Motor neuron (in vitro differentiated cells): Measurements from ENCODE around the gene TSPAN5. TPM values are rescaled to one million over a fixed set of nuclear protein-coding genes. Genes with fewer than 3 reads are reported as not detected.
"Not testable (repeated sequence)": the region's sequence is repeated elsewhere in the genome, so short reads cannot be mapped to it uniquely, and the experiment has no call there.

Source experiments
- ATAC-seq, 8 experiments: fragments of 200-7000 bp; cut with Tn5 transposase; replicated peaks in 6 of 8; 2 replicates each; pipeline ENCODE4 v1.8.0; 2021; ENCODE audit warnings: mild to moderate bottlenecking in 8 of 8, moderate library complexity in 8 of 8
- H3K27ac ChIP-seq, 2 donors: fragments of 250-450 bp; sonication (Bioruptor Pico); 2 replicates each; pipeline ENCODE4 v1.9.0; 2021; ENCODE audit warnings: antibody characterized with exemption in 2 of 2, mild to moderate bottlenecking in 2 of 2, moderate library complexity in 1 of 2
- H3K4me1 ChIP-seq, 2 donors: fragments of 250-450 bp; sonication (Bioruptor Pico); replicated peaks in 1 of 2; 2 replicates each; pipeline ENCODE4 v1.6.1; 2021; ENCODE audit warnings: antibody characterized with exemption in 2 of 2, mild to moderate bottlenecking in 2 of 2, moderate library complexity in 1 of 2
- H3K4me3 ChIP-seq, 5 donors: fragments of 250-450 bp; sonication (Bioruptor Pico); 2 replicates each; pipeline ENCODE4 v1.9.0; 2021; ENCODE audit warnings: antibody characterized with exemption in 5 of 5, mild to moderate bottlenecking in 5 of 5, moderate library complexity in 4 of 5
- WGBS, 10 experiments: fragments of 450-650 bp; shearing (Covaris generic); methylation state at CpG; one replicate each; pipeline ENCODE4 v1.0.0; 2022; 5-methylcytosine and 5-hydroxymethylcytosine counted together
- in situ Hi-C, 9 experiments: fragments of 400-800 bp; cut with MboI; loops; one replicate each; pipeline ENCODE4 v1.15.0; 2021; ENCODE audit warnings: low sequenced_read_pairs in 9 of 9, low pct_unique_long_range_greater_than_20kb in 2 of 9; ENCODE audit not compliant: unreplicated experiment in 9 of 9
- total RNA-seq, 8 experiments: library from RNA; unstranded; fragments of 300-600 nt; gene quantifications; 2 replicates each; pipeline versions ENCODE4 v1.2.3 to v1.2.4, GENCODE V29; 2022

Gene TSPAN5
- total RNA-seq, 8 experiments from 2014 or later = 1.6 to 70.1 (median 39.0) TPM

DNA sequence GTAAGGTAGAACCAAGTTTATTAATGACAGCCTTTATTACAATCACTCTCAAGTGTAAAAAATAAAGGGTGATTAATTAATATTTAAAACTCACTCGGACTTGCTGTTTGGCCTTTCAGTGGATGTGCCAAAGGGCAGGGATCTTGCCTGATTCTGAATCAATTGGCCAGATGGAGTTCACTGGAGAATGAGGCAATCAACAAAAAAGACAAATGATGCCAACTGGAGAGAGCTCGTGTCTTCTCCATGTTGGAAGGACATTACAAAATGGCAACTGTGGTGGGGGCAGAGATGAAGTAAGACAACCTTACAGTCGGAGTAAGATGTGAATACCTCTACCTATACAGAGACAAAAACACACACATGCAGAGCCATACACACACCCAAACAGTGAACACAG, 188.0 kb downstream of the TSPAN5 start:
- ATAC-seq = no peak
- Histone ChIP-seq H3K27ac (no peak overlapping the region), H3K4me3 (no peak overlapping the region), H3K4me1 (peaks cover 17 to 18% of the 10 kb centered on the region in 2 donors)
- in situ Hi-C loops = loop anchor here in 2 of 9 experiments (25.0 kb wide), 1 partner anchor 592 kb away; no protein-coding TSS in a partner anchor
- 36 to 90% (median 64%) methylated on average over 1 to 3 of the region's 3 CpGs; no CpG with 5 or more reads in 4 of the 10 experiments for WGBS, 10 experiments

GRCh38 chr4:98469771-98470170, 188.6 kb downstream of the TSPAN5 start:
- H3K27ac ChIP-seq = no peak overlapping the region
- in situ Hi-C loops = loop anchor here in 2 of 9 experiments (25.0 kb wide), 1 partner anchor 593 kb away; no protein-coding TSS in a partner anchor
- H3K4me3 ChIP-seq = no peak overlapping the region
- peaks cover 17 to 18% of the 10 kb centered on the region in 2 donors for H3K4me1 ChIP-seq
- 21 to 100% (median 56%) methylated on average over 1 to 2 of the region's 2 CpGs; no CpG with 5 or more reads in 3 of the 10 experiments for WGBS, 10 experiments
- peak in 2 of 8 experiments; percentile 27 to 38 for ATAC-seq

GRCh38 chr4:98468709-98469108, 189.7 kb downstream of the TSPAN5 start:
- H3K27ac ChIP-seq = peak overlapping the region; percentile 36 to 41
- peaks cover 17 to 18% of the 10 kb centered on the region in 2 donors for H3K4me1 ChIP-seq
- in situ Hi-C loops = loop anchor here in 2 of 9 experiments (25.0 kb wide), 1 partner anchor 594 kb away; no protein-coding TSS in a partner anchor
- ATAC-seq = no peak
- 0 to 61% (median 33%) methylated on average over 1 to 4 of the region's 6 CpGs; no CpG with 5 or more reads in 4 of the 10 experiments for WGBS, 10 experiments
- no peak overlapping the region for H3K4me3 ChIP-seq

GRCh38 chr4:98467627-98468072, 190.8 kb downstream of the TSPAN5 start:
- ATAC-seq = peak; percentile 93 to 99 (median 97)
- H3K27ac ChIP-seq = peak overlapping the region in 1 of 2 donors; percentile 26

DNA sequence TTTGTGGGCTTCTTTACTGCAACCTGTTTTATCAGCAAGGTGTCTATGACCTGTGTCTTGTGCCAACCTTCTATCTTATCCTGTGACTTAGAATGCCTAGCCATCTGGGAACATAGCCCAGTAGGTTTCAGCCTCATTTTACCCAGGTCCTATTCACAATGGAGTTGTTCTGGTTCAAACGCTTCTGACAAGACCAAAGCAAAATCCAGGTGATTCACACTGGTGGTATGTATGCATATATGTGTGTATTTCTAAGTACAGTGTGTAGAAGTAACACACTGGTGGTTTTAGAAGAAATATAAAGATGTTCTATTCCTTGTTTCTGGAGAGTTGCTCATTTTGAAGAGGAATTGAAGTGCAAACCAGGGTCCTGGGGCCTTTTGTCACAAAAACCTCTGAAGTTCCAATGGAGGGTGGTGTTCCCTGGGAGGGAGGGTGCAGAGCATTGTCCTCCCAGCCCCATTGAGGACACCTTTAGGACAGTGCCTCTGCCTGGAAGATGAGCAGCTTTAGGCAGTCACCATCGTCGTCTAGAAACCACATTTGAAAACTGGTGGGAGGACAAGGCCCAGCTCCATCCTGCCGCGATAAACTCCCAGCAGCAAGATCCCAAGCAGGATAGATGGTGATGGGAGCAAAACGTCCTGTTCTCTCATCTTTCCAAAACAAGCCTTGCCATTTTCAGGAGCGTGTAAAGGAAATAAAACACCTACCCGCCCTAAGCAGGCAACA, 191.4 kb downstream of the TSPAN5 start:
- H3K27ac ChIP-seq = no peak overlapping the region
- in situ Hi-C loops = loop anchor here in 2 of 9 experiments (25.0 kb wide), 1 partner anchor 595 kb away; no protein-coding TSS in a partner anchor
- peak in 5 of 8 experiments; percentile 9 to 24 (median 19) for ATAC-seq
- peaks cover 17 to 18% of the 10 kb centered on the region in 2 donors for H3K4me1 ChIP-seq
- WGBS, 10 experiments = 20 to 100% (median 61%) methylated on average over 1 to 8 of the region's 8 CpGs; no CpG with 5 or more reads in 3 of the 10 experiments
- H3K4me3 ChIP-seq = peak overlapping the region in 1 of 5 donors; percentile 32

More at GRCh38 chr4:98467627-98468072, 190.8 kb downstream of the TSPAN5 start:
- 0 to 17% (median 2%) methylated on average over 1 to 17 of the region's 20 CpGs; no CpG with 5 or more reads in 1 of the 10 experiments for WGBS, 10 experiments
- in situ Hi-C loops = loop anchor here in 2 of 9 experiments (25.0 kb wide), 1 partner anchor 595 kb away; no protein-coding TSS in a partner anchor
- Histone ChIP-seq H3K4me1 (peaks cover 17 to 18% of the 10 kb centered on the region in 2 donors), H3K4me3 (peak overlapping the region; percentile 9 to 35 (median 32))

- in situ Hi-C loops = loop anchor here in 2 of 9 experiments (25.0 kb wide), 1 partner anchor 600 kb away; no protein-coding TSS in a partner anchor
- no peak for ATAC-seq
These were observed 195.9 kb downstream of the TSPAN5 start for GRCh38 chr4:98462487-98462886.

DNA sequence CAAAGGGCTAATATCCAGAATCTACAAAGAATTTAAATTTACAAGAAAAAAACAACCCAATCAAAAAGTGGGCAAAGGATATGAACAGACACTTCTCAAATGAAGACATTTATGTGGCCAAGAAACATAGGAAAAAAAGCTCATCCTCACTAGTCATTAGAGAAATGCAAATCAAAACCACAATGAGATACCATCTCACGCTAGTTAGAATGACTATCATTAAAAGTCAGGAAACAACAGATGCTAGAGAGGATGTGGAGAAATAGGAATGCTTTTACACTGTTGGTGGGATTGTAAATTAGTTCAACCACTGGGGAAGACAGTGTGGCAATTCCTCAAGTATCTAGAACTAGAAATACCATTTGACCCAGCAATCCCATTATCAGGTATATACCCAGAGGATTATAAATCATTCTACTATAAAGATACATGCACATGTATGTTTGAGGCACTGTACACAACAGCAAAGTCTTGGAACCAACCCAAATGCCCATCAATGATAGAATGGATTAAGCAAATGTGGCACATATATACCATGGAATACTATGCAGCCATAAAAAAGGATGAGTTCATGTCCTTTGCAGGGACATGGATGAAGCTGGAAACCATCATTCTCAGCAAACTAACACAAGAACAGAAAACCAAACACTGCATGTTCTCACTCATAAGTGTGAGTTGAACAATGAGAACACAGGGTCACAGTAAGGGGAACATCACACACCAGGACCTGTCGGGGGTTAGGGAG, 197.1 kb downstream of the TSPAN5 start:
- not testable (repeated sequence) for H3K4me1 ChIP-seq, H3K27ac ChIP-seq, H3K4me3 ChIP-seq, ATAC-seq
- in situ Hi-C loops = loop anchor here in 2 of 9 experiments (25.0 kb wide), 1 partner anchor 601 kb away; no protein-coding TSS in a partner anchor
- WGBS, 10 experiments = 83 to 100% (median 92%) methylated on average over 1 to 2 of the region's 2 CpGs; no CpG with 5 or more reads in 3 of the 10 experiments

More at GRCh38 chr4:98462487-98462886, 195.9 kb downstream of the TSPAN5 start:
- Histone ChIP-seq H3K4me1 (no peaks in the 10 kb centered on the region), H3K27ac (no peak overlapping the region), H3K4me3 (no peak overlapping the region)

DNA sequence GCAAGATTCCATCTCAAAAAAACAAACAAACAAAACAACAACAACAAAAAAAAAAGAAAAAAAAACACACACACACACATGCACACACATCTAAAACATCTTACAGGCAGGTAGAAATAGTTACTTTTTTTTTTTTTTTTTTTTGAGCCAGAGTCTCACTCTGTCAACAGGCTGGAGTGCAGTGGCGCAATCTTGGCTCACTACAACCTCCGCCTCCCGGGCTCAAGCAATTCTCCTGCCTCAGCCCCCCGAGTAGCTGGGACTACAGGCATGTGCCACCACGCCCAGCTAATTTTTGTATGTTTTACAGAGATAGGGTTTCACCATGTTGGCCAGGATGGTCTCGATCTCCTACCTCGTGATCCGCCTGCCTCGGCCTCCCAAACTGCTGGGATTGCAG, 201.0 kb downstream of the TSPAN5 start:
- H3K4me3 ChIP-seq = not testable (repeated sequence)
- in situ Hi-C loops = loop anchor here in 2 of 9 experiments (25.0 kb wide), 1 partner anchor 605 kb away; no protein-coding TSS in a partner anchor

GRCh38 chr4:98452091-98452490, 206.3 kb downstream of the TSPAN5 start:
- Histone ChIP-seq H3K4me3 (no peak overlapping the region), H3K27ac (no peak overlapping the region), H3K4me1 (no peaks in the 10 kb centered on the region)
- ATAC-seq = no peak
- 20 to 100% (median 81%) methylated on average over 1 to 3 of the region's 3 CpGs for WGBS, 10 experiments
- in situ Hi-C loops = loop anchor here in 2 of 9 experiments (25.0 kb wide), 1 partner anchor 610 kb away; no protein-coding TSS in a partner anchor

More for the DNA sequence above, 201.0 kb downstream of the TSPAN5 start:
- H3K4me1 ChIP-seq, H3K27ac ChIP-seq, ATAC-seq: not testable (repeated sequence)
- WGBS, 10 experiments = 78 to 91% (median 81%) methylated on average over 3 to 8 of the region's 9 CpGs; no CpG with 5 or more reads in 7 of the 10 experiments

GRCh38 chr4:98448908-98449307, 209.5 kb downstream of the TSPAN5 start:
- in situ Hi-C loops = no loop called here
- Histone ChIP-seq H3K27ac (no peak overlapping the region), H3K4me3 (no peak overlapping the region), H3K4me1 (no peaks in the 10 kb centered on the region)
- ATAC-seq = no peak

- 17 to 100% (median 93%) methylated on average over 1 to 5 of the region's 5 CpGs; no CpG with 5 or more reads in 4 of the 10 experiments for WGBS, 10 experiments
- Histone ChIP-seq H3K4me3 (no peak overlapping the region), H3K27ac (no peak overlapping the region), H3K4me1 (no peaks in the 10 kb centered on the region)
- in situ Hi-C loops = no loop called here
- no peak for ATAC-seq
These were observed 210.8 kb downstream of the TSPAN5 start for GRCh38 chr4:98447648-98448047.

- in situ Hi-C loops = no loop called here
- Histone ChIP-seq H3K4me1 (no peaks in the 10 kb centered on the region), H3K4me3 (no peak overlapping the region), H3K27ac (no peak overlapping the region)
- 74 to 100% (median 90%) methylated on average over 1 to 9 of the region's 10 CpGs for WGBS, 10 experiments
- ATAC-seq = no peak
These were observed 211.7 kb downstream of the TSPAN5 start for GRCh38 chr4:98446499-98447375.
